ENCODE data around the gene ZNF771.

- TF ChIP-seq CTCF (IDR thresholded peaks at IDR 0.05) = no peak
- no peak for TF ChIP-seq POLR2A (IDR thresholded peaks at IDR 0.05)
- no peak for TF ChIP-seq POLR2AphosphoS5 (IDR thresholded peaks at IDR 0.05)
- TF ChIP-seq EP300 (IDR thresholded peaks at IDR 0.05; ENCODE audit: low read depth) = no peak
Observed at GRCh38 chr16:30367349-30368009, 39.9 kb upstream of the ZNF771 start.

All from transverse colon (tissue), 4 donors.